SK-N-DZ (cell line): ENCODE results near the gene EPB41L4A.
"Not testable (repeated sequence)": the region's sequence is repeated elsewhere in the genome, so short reads cannot be mapped to it uniquely, and the experiment has no call there.

Source experiments
- DNase-seq: peaks from one replicate; pipeline ENCODE4 v3.0.0-alpha.2; 2015; ENCODE audit warnings: low spot score

The EPB41L4A gene

DNA sequence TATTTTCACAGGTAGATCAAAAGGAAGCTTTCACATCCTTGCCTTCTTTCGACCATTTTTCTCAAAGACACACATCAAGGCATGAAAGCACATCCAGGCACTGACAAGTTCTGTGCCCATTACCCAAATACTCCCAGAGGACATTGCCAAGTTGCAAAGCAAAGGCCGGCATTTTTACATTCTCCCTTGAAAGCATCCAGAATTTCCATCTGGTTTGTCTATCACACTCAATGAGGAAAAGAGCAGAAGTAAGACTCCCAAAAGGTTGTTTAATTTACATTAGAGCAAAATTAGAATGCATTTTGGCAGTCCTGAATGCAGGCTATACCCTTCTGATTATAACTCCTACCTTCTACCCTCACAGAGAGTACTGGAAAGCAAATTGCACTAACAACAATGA is 160.5 kb downstream of the EPB41L4A start:
- DNase-seq, result no peak

DNA sequence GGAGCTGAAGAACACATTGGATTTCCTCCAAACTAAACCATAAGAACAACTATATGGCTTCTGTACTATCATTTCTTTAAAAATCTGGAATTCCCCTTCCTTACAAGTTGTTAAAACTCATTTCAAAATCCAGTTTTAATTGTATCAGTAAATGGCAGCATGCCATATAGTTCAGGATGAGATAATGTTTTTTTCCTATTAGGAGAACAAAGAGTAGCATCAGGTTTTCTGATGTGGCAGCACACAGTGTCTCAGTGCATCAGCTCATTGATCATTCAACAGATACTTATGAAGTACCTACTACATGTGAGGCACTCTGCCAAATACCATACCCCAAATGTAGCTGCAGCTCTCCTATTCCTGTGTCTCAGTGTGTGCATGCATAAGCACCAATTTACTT is 161.1 kb downstream of the EPB41L4A start:
- no peak for DNase-seq

DNA sequence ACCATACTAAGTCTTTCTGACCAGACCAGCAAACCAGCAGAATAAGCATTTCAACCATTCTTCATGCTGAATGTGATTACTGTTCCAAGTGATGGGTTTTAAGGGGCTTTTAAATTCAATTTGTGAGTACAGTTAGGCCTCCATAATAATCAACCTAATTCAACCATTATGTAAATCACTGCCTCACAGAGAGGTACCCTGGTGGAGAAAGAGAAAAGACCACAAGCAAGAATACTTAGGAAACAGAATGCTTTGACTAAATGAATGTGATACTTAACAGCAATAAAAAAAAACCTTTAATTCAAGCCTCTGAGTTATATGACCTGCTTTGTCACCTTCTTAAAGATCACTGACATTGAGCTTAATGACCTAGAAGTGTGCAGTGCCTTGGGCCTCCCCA is 162.1 kb downstream of the EPB41L4A start:
- DNase-seq, result peak; percentile 38

DNA sequence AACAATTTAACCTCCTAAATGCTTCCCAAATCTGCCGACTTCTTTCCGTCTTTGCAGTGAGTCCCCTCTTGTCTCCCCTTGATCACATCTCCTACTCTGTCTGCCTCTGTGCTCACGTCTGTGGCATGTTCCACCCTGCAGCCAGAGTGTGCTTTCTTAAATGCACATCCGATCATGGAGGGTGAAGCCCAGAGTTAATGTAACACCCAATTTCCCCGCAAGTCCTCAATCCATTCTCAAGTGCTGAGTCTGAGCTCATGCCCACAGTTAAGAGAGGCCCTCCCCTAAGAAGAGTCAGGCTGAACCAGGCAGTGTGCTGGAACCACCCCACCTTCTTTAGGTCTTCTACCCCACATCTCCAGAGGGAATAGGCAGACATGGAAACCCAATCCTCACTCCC is 164.8 kb downstream of the EPB41L4A start:
- DNase-seq, result no peak

DNA sequence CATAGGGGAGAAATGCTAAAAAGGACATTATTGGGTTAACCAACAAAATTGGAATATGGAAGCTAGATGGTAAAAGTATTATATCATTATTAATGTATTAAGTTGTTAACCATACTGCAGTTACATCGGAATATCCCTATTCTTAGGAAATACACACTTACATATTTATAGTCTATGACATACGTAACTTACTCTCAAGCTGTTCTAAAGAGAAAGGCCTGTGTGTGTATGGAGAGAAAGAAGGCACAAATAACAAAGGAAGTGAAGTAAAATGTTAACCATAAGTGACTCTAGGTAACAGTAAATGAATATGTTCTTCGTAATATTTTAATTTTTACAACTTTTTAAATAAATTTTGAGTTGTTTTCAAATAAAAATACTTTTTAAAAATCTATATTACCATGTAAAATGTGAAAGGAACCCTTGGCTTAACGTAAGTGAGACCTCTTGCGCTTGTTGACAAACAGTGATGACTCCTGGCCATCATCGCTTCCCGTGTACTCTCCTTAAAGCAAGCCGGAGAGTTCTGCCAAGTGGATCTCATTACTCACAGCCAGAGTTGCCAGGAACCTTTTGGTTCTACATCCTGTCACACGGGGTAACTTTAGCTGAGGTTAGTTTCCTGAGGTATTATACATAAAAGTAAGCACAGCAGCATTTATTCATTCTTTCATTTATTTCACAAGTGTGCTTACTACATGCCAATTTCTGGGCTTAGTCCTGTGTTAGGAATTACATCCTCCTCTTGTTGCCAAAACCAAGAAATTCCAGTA is 165.4 kb downstream of the EPB41L4A start:
- no peak for DNase-seq

DNA sequence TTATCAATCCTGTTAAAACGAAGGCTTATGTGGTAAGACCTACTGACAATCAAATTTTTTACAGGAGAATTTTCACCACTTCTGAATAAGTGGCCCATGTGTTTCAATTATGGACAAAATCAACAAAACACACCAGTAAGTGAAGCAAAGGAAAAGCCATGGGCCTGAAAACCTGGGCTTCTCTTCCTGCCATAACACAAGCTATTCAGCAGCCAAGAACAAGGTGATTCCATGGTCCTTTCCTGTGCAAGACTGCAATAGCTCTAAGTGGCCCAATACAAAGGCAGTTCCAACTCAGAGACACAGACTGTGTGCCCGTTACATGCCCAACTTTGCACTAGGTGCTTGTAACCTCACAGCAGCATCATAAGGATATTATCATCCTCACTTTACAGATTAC is 168.5 kb downstream of the EPB41L4A start:
- DNase-seq, result no peak

DNA sequence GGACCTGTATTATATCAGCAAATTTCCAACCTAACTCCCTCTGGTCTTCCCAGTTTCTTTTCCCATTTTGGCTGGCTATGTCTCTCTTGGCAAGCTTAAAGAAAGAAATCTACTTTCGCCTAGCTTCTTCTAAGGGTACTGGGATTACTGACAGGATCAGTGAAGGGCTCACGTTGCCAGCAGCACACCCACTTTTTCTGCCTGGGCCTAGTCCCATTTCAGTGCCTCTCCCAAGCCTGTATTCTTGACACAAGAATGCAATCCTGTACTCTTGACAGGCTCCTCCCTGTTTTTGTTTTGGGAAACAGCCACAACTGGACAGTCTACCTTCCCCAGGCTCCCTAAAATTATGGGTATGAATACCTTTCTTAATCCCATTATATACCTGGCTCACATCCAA is 170.5 kb downstream of the EPB41L4A start:
- no peak for DNase-seq

DNA sequence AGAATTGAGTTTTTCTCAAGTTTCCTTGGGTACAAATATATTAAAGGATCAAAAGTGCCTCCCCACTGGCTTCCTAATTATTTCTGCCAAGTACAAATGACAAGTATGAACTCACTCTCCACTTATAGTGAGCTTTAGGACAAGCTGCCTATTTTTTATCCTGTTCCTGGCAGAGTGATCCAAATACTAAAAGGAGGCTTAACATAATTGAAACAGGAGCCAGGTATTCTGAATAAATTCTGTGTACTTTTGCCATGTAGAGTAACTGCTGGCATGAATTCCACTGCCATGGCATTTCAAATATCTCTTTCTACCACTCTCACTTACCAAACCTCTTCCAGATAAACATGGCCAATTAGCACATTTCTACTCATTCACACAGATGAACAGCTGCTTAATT is 171.1 kb downstream of the EPB41L4A start:
- DNase-seq, result no peak

DNA sequence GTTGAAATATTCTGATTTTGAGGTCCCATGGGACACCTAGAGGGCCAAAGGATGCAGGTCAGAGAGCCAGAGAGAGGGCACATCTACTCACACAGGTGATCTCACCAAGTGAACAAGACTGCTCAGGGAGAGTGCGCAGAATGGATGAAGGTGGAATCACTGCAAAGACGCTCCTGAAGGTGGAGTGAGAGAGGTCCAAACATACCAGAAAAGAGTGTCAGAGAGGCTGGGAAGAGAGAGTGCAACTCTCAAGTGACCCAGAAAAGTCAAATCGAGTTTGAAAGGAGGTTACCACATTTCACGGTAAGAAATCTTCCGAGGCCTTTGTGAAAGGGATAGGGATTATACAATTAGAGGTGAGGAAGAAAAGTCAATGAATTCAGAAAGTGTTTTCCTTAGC is 173.4 kb downstream of the EPB41L4A start:
- no peak for DNase-seq

DNA sequence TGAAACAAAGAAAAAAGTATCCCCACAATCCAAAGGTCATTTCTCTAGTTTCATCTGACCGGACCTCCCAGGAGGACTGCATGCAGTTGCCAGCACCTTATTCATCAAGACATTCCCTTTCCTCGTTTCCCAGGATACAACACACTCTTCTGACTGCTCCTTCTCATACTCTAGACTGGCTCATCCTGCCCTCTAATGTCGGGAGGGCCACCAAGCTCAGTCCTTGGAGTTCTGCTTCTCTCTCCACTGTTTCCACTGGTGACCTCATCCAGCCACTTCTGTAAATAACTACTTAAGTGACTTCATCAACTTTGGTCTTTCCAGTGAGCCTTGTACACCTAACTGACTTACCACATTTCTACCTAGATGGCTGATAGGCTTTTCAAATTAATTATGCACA is 179.1 kb downstream of the EPB41L4A start:
- no peak for DNase-seq

DNA sequence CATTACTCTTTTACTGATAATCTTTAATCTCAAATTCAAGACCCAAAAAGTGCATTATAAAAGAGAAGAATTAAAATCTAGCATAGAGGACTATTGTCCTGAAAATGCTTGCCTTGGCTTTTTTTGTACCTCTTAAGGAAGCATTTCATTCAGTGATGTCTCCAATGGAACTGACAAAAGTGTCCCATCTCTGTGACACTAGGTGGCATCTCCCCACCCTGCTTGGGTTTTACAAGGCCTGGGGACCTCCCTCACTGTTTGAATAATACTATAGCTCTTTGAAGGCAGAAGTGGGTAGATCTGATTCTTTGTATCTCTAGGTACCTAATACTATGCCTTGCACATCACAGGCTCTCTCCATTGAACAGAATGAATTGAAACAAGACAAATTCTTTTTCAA is 180.6 kb downstream of the EPB41L4A start:
- no peak for DNase-seq

DNA sequence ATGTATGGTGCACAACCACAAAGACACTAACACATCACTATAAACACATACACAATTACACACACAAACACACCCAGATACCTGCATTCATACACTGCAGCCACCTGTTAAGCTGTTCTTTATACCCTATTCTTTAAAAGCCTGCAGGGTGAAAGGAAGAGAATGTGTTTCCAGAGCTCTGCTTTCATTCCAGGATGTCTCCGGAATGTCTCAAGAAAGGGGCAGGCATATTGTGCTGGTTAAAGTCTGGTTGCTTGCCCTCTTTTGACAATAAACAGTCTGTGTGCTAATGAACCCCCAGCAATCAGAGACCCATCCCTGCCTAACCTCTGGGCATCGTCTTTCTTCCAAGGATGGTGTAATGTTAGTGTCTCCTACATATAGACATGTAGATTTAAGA is 181.6 kb downstream of the EPB41L4A start:
- DNase-seq, result no peak

DNA sequence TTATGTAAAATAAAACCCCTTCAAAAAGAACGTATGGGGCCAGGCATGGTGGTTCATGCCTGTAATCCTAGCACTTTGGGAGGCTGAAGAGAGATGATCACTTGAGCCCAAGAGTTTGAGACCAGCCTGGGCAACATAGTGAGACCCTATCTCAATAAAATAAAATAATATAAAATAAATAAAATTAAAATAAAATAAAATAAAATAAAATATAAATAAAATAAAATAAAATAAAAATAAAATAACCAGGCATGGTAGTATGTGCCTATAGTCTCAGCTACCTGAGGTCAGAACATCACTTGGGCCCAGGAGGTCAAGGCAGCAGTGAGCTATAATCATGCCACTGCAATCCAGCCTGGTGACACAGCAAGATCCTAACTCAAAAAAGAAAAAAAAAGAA is 185.1 kb downstream of the EPB41L4A start:
- no peak for DNase-seq

DNA sequence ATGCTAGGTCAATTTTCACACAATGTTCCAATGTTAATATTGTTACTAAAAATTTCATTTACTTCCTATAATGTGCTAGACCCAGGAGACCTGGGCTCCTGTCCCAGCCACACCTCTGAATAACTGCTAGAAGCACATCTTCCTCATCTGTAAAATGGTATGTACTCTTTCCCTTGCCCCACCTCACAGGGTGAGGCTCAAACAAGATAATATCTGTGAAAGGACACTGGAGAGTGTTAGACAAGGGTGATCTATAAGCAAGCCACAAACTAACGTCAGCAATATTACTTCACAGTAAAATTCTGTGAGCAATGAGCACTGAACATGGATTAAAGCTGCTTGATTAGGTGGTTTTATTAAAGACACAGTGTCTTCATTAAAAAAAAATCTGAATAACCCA is 186.4 kb downstream of the EPB41L4A start:
- DNase-seq, result no peak

DNA sequence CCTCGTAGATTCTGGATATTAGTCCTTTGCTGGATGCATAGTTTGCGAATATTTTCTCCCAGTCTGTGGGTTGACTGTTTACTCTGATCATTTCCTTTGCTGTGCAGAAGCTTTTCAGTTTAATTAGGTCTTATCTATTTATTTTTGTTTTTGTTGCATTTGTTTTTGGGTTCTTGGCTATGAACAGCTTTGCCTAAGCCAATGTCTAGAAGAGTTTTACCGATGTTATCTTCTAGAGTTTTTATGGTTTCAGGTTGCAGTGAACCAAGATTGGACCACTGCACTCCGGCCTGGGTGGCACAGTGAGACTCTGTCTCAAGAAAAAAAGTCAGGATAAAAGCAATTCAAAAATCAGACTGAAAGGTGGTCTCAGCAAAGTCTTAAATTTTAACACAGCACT is 188.5 kb downstream of the EPB41L4A start:
- DNase-seq, result no peak

DNA sequence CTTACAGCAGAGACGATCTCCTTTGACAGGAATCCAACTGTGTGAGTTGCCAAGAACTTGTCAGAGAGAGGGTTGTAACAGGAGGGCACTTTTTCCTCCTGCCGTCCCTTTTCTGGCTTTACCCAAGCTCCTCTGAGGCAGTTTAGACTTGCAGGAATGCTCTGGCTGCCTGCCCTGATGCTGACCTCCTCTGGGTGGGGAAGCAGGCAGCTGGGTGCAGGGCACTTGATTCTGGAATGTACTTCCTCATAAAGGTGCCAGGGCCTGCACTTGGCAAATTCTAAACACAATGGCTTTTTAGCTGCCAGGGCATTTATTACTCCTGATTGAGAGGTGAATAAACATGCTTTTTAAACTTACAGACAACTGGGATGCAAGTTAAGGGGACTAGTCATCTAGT is 190.4 kb downstream of the EPB41L4A start:
- no peak for DNase-seq

DNA sequence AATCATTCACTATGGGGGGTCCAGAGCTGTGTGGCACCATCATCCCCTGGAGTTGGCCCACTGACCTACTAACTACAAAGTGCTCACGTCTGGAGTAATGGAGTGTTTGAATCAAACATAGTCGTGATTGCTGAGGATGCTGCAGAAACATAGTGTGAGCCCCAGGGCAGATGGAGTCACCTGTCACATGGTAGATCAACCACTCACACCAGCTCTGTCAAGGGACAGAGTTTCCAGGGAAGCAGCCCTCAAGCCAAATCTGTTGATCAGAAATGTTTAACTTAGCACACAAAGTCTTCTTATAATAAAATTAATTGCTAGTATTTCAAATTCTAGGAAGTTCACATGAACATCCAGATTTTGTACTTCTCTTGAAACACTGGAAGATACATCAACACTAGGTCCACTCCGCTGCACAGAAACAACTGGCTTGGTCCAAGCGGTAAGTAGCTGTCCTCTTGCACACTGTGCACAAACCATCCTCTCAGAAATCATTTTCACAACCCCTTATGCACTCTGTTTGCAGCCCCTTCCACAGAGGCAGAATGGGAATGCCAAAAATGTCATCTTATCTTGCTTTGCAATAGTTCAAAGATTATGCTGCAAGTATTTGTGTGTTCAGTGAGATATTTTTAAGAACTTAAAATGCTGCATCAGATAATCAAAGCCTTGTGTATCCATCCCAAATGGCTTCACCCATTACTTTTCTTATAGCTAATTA is 191.0 kb downstream of the EPB41L4A start:
- no peak for DNase-seq

DNA sequence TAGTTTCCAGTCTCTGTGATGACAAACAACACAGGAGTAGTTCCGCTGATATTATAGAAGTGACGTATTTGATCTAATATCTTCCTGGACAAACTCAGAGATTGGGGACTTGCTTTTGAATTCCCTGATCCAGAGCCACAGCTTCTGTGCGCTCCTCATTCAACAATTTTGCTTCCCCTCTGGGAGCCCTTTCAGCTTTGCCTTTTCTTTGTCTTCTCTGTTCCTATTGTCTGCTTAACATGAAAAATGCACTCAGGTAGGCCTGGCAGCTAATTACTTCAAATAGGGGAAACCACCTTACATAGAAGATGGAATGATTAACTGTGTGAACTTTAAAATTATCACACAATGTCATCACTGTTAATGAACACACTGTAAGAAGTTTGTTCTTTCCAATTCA is 192.9 kb downstream of the EPB41L4A start:
- DNase-seq, result no peak

DNA sequence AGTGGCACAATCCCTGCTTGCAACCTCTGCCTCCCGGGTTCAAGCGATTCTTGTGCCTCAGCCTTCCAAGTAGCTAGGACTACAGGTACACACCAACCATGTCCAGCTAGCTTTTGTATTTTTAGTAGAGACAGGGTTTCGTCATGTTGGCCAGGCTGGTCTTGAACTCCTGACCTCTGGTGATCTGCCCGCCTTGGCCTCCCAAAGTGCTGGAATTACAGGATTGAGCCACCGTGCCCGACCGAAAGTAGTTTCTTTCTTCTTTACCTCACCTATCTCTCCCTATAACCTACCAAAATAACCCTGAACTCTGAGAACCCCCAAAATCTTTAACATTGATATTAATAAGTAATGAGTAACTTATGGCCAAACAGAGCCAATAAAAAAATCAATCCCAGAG is 196.1 kb downstream of the EPB41L4A start:
- not testable (repeated sequence) for DNase-seq

DNA sequence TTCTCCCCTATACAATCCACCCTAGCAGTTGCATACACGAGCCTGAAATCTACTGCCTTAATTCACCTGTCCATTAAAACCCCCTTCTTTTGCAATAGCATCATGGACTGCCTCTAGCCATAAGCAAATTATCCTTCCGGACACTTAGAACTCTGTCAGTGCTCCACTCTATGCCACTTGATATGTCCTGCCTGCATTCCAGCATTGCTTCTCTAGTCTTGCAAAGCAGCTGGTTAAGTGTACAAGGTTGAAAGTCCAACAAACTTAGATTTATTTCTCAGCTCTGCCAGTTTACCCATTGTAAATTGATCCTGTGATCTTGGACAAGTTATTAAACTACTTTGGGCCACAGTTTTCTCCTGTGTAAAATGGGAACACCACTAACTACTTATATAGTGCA is 197.9 kb downstream of the EPB41L4A start:
- DNase-seq, result no peak

DNA sequence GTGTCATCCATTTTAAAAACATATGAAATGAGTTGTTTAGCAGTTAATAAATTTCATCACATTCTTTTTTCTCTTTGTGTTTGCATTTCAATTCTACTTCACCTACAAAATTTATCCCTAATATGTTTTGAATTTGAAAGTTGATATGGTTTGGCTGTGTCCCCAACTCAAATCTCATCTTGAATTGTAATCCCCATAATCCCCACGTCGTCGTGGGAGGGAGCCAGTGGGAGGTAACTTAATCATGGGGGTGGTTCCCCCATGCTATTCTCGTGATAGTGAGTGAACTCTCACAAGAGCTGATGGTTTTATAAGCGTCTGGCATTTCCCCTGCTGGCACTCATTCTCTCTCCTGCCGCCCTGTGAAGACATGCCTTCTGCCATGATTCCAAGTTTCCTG is 200.1 kb downstream of the EPB41L4A start:
- DNase-seq, result no peak

DNA sequence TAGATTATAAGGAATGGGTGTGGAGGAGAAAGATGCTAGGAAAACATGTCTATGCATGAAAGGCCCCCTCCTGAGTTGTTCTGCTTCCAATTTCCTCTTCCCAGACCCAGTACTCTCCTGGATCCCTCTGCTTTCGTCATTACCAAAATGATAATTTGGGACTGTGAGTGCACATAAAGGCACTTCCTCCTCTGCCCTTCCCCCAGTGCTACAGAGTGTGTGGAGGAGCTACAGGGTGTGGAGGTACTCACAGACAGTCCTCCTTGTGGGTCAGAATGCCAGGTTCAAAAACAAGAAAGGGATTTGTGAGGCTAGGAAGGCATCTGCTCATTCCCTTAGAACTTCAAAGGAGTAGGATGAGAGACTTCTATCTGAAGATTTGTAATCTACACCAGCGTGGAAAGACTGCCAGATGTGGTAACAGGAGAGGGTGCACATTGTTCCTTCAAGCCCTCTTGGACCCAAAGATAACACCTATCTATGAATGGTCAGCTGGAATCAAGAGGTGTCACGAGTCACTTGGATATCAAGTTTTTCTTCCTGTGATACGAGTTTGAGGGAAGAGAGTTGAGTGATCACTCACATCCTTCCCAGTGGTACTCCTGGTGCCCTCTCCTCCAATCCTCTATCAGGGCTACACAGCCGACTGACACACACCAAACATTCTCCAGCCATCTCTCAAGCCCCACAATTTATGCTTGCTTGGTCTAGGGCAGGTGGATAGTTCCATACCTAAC is 201.1 kb downstream of the EPB41L4A start:
- DNase-seq, result no peak

DNA sequence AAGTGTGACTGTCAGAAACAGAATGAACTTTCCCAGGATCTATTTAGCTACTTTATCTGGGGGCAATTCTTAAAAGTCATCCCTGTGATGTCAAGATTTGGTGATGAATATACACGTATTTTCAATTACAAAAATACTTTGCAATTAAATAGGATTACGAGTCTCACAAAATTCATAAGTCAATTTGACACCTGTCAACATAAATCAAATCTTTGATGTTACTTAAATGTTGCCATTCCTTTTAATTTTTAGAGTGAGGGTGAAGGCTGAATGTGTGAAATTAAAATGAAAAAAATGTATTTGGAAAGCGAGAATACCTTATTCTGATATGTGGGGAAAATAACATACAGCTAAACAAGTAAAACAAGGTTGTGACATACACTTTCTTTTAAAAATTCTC is 202.9 kb downstream of the EPB41L4A start:
- DNase-seq, result no peak
